Endothelial cell of umbilical vein (primary cell): ENCODE measurements around the gene ZSCAN12.

Experiments used
- EZH2 ChIP-seq: IDR thresholded peaks from 2 replicates; pipeline ENCODE4 v1.6.1; 2012; ENCODE audit warnings: borderline replicate concordance, low read depth, mild to moderate bottlenecking, moderate library complexity, low read length, inconsistent platforms; ENCODE audit not compliant: severe bottlenecking
- FOS ChIP-seq: IDR thresholded peaks from 2 replicates; pipeline ENCODE4 v1.6.1; 2011; ENCODE audit warnings: mild to moderate bottlenecking, low read length, moderate library complexity, borderline replicate concordance; ENCODE audit not compliant: insufficient read depth
- MYC ChIP-seq: IDR thresholded peaks from one replicate; pipeline ENCODE4 v1.6.1; 2011; ENCODE audit warnings: mild to moderate bottlenecking, low read depth, low read length
- POLR2A ChIP-seq: IDR thresholded peaks from 2 replicates; pipeline ENCODE4 v1.6.1; 2012; ENCODE audit warnings: low read depth, mild to moderate bottlenecking, control low read depth, low read length
- POLR2AphosphoS5 ChIP-seq: IDR thresholded peaks from 2 replicates; pipeline ENCODE4 v1.6.1; 2012; ENCODE audit warnings: low read depth, mild to moderate bottlenecking, control low read depth, low read length, moderate library complexity; ENCODE audit not compliant: insufficient read depth
- TF ChIP-seq, protein P1 (sequence below), 2 donors: IDR thresholded peaks; 1 replicate in 1 of 2; 2 replicates in 1 of 2; pipeline ENCODE4 v1.5.1; 2011; ENCODE audit warnings: low read length in 2 of 2, mild to moderate bottlenecking in 2 of 2, moderate library complexity in 2 of 2, control low read depth in 1 of 2, inconsistent platforms in 1 of 2, low read depth in 1 of 2; ENCODE audit not compliant: insufficient read depth in 1 of 2; ENCODE audit errors: extremely low read depth in 1 of 2
- TF ChIP-seq, protein P2 (sequence below): IDR thresholded peaks from 2 replicates; pipeline ENCODE4 v1.6.1; 2011; ENCODE audit not compliant: insufficient read depth, insufficient read length

DNA sequence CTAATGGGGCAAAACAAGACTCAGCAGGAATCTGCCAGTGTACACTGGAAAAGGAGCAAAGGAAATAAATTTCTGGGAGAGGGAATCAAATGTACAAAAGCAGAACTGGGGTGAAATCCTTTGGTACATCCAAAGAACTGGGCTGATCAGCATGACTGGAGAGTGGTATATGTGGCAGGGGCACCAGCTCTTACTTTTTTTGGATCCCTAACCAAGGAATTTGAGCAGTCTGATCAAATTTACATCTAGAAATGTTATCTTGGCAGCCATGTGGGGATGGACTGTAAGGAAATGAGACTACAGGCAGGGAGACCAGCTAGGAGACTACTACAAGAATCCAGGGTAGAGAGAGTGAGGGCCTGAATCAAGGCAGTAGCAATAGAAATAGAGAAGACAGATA is 62.4 kb downstream of the ZSCAN12 start:
- TF ChIP-seq, protein P1, sequence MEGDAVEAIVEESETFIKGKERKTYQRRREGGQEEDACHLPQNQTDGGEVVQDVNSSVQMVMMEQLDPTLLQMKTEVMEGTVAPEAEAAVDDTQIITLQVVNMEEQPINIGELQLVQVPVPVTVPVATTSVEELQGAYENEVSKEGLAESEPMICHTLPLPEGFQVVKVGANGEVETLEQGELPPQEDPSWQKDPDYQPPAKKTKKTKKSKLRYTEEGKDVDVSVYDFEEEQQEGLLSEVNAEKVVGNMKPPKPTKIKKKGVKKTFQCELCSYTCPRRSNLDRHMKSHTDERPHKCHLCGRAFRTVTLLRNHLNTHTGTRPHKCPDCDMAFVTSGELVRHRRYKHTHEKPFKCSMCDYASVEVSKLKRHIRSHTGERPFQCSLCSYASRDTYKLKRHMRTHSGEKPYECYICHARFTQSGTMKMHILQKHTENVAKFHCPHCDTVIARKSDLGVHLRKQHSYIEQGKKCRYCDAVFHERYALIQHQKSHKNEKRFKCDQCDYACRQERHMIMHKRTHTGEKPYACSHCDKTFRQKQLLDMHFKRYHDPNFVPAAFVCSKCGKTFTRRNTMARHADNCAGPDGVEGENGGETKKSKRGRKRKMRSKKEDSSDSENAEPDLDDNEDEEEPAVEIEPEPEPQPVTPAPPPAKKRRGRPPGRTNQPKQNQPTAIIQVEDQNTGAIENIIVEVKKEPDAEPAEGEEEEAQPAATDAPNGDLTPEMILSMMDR (IDR thresholded peaks at IDR 0.05; ENCODE audit: extremely low read depth in 1 of 2, insufficient read depth in 1 of 2, low read depth in 1 of 2, low read length in 2 of 2): no peak
- TF ChIP-seq POLR2A (no peak), MYC (no peak), POLR2AphosphoS5 (no peak), FOS (no peak), EZH2 (no peak)
- TF ChIP-seq, protein P2, sequence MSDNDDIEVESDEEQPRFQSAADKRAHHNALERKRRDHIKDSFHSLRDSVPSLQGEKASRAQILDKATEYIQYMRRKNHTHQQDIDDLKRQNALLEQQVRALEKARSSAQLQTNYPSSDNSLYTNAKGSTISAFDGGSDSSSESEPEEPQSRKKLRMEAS: no peak
